Cardiac fibroblast (primary cell): Measurements from ENCODE around the gene KLF8.

Experiments used
- DNase-seq, 2 donors: peaks; one replicate each; pipeline versions ENCODE4 v3.0.0 to v3.0.0-alpha.2; 2010; ENCODE audit warnings: low read depth in 2 of 2
- H3K4me3 ChIP-seq, 2 donors: replicated peaks in 1 of 2; 1 replicate in 1 of 2; 2 replicates in 1 of 2; pipeline ENCODE4 v1.5.1; 2011; ENCODE audit warnings: low read depth in 2 of 2, low read length in 2 of 2, mild to moderate bottlenecking in 2 of 2, moderate library complexity in 1 of 2
- CTCF ChIP-seq: IDR thresholded peaks from one replicate; pipeline ENCODE4 v1.5.1; 2011; ENCODE audit warnings: low read depth, mild to moderate bottlenecking, low read length, inconsistent platforms

The KLF8 gene

GRCh38 chrX:56288608-56289007, 56.5 kb downstream of the KLF8 start:
- no peak overlapping the region for H3K4me3 ChIP-seq
- DNase-seq, result no peak
- TF ChIP-seq CTCF, result no peak

- no peak for TF ChIP-seq CTCF
- no peak overlapping the region for H3K4me3 ChIP-seq
- no peak for DNase-seq
Measured at GRCh38 chrX:56289449-56289848, 57.3 kb downstream of the KLF8 start.

GRCh38 chrX:56308726-56309125, 76.6 kb downstream of the KLF8 start:
- no peak for TF ChIP-seq CTCF
- H3K4me3 ChIP-seq, result no peak overlapping the region
- no peak for DNase-seq

GRCh38 chrX:56309881-56310280, 77.7 kb downstream of the KLF8 start:
- no peak for DNase-seq
- H3K4me3 ChIP-seq, result no peak overlapping the region
- TF ChIP-seq CTCF, result no peak

GRCh38 chrX:56310581-56310980, 78.4 kb downstream of the KLF8 start:
- no peak for TF ChIP-seq CTCF
- H3K4me3 ChIP-seq, result no peak overlapping the region
- no peak for DNase-seq

GRCh38 chrX:56313308-56313707, 81.2 kb downstream of the KLF8 start:
- TF ChIP-seq CTCF, result no peak

GRCh38 chrX:56314334-56314733, 82.2 kb downstream of the KLF8 start:
- H3K4me3 ChIP-seq, result no peak overlapping the region
- TF ChIP-seq CTCF, result no peak
- DNase-seq, result peak in 1 of 2 donors; percentile 1

More at GRCh38 chrX:56313308-56313707, 81.2 kb downstream of the KLF8 start:
- DNase-seq, result no peak
- H3K4me3 ChIP-seq, result no peak overlapping the region
